Measurements from ENCODE around the gene SLC25A26.

DNA sequence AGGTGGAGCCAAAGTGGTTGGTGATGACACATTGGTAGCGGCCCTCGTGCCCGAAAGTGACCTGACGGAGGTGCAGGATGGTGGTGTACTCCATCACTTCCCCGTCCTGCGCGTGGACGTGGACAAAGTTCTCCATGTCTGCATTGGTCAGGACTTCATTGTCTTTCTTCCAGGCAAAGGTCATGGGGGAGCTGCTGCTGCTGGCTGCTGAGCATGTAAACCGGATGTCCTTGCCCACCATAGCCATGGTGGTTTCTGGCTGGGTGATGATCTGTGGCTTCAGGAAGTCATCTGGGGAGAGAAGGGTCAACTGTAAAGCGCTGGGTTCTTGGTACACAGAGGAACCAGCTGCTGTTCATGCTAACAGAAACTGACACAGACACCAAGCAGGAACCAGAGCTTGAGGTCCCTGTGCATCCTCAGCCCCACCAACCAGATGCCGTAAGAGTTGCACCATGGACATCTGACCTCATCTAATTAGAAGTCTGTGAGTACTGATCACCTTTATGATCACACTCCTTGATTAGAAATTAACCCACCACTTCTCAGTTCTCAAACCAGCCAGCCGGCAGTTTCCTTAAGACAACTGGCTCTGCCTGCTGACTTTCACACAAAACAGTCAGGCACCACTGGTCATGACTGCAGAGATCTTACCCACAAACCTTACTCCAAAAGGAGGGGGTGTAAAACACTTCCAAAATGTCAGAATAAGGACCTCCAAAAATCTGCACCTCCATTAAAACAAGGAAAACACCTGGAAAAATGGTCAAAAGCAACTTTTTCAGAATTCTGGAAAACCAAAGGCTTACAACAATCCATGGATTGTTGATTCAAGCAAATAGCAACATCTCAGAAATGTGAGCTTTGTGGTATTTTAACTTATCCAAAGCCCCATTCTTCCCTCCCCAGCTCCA is 165.5 kb downstream of the SLC25A26 start:
- TF ChIP-seq, protein P1, sequence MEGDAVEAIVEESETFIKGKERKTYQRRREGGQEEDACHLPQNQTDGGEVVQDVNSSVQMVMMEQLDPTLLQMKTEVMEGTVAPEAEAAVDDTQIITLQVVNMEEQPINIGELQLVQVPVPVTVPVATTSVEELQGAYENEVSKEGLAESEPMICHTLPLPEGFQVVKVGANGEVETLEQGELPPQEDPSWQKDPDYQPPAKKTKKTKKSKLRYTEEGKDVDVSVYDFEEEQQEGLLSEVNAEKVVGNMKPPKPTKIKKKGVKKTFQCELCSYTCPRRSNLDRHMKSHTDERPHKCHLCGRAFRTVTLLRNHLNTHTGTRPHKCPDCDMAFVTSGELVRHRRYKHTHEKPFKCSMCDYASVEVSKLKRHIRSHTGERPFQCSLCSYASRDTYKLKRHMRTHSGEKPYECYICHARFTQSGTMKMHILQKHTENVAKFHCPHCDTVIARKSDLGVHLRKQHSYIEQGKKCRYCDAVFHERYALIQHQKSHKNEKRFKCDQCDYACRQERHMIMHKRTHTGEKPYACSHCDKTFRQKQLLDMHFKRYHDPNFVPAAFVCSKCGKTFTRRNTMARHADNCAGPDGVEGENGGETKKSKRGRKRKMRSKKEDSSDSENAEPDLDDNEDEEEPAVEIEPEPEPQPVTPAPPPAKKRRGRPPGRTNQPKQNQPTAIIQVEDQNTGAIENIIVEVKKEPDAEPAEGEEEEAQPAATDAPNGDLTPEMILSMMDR (conservative IDR thresholded peaks at IDR 0.05 in 1 of 2, IDR thresholded peaks at IDR 0.05 in 1 of 2; ENCODE audit: low read depth in 1 of 2, low read length in 2 of 2) = no peak
- no peak for TF ChIP-seq EZH2 (IDR thresholded peaks at IDR 0.05; ENCODE audit: low read length, missing control alignments)
